ENCODE results near the gene NET1.
"Not testable (repeated sequence)": the region's sequence is repeated elsewhere in the genome, so short reads cannot be mapped to it uniquely, and the experiment has no call there.

Gene NET1

DNA sequence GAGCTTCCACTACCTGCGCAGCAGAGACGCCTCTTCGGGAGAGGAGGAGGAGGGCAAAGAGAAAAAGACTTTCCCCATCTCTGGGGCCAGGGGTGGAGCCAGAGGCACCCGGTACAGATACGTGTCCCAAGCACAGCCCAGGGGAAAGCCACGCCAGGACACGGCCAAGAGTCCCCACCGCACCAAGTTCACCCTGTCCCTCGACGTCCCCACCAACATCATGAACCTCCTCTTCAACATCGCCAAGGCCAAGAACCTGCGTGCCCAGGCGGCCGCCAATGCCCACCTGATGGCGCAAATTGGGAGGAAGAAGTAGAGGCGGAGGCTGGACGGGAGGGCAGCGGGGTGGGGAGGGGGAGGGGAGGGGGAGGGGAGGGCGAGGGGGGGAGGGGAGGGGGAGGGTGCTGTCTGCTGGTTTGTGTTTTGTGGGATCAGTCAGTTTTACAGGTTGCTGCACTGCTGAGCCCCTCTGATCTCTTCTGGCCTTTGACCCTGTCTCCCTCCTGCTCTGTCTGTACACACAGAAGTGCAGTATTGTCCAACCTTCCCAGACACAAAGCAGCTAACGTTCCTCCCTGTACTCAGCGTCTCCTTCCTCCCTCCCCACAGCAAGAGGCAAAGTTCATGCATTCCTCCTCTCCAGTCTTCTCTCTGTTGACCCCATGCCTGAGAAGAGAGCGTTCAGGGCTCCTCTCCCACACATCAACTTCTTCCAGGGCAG, 38.3 kb upstream of the NET1 start:
- Histone ChIP-seq H3K27me3 (no peaks in the 10 kb centered on the region), H3K4me2 (peak overlapping the region in 9 of 11 experiments; percentile 15 to 84 (median 67); a peak in 16 of 22 replicates), H3K9me3 (replicated peaks in 1 of 11) (peaks cover 3 to 31% (median 16%) of the 10 kb centered on the region in 11 experiments), H3K9ac (0 out of 22 replicates have a peak overlapping the region, but pooled peaks of 2 of the 11 experiments have one; percentile 24 to 43), H3K27ac (no peak overlapping the region), H3K36me3 (no peaks in the 10 kb centered on the region), H4K20me1 (no peaks in the 10 kb centered on the region), H3K4me1 (peaks cover 0 to 31% (median 22%) of the 10 kb centered on the region in 10 experiments; a peak in 17 of 20 replicates), H3K4me3 (no peak overlapping the region)
- no peak for TF ChIP-seq Cebpa-rat (IDR thresholded peaks at IDR 0.05)

DNA sequence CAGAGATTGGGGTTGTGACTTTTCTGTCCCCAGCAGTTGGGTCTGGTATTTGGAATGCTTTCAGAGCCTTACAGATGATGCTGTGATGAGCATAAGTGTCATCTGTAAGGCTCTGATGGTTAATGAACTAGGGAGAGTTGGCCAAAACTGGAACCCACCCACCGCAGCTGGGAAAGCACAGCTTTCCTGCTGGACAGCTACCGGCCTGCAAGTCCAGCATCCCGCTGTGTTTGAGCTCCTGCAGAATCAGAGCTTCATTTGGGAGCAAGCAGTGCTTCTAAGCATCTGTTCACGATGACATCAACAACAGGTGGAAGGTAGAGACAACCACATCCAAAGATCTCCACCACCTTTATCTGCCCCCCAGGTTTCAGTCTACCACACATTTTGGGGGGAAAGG, 35.9 kb upstream of the NET1 start:
- Histone ChIP-seq H3K27ac (no peak overlapping the region), H3K36me3 (no peaks in the 10 kb centered on the region), H3K9me3 (replicated peaks in 1 of 11) (peaks cover 11 to 31% (median 16%) of the 10 kb centered on the region in 11 experiments), H3K27me3 (no peaks in the 10 kb centered on the region), H3K4me3 (no peak overlapping the region), H3K4me2 (no peak overlapping the region), H4K20me1 (no peaks in the 10 kb centered on the region), H3K9ac (no peak overlapping the region), H3K4me1 (peaks cover 0 to 30% (median 22%) of the 10 kb centered on the region in 10 experiments; a peak in 17 of 20 replicates)
- TF ChIP-seq Cebpa-rat (IDR thresholded peaks at IDR 0.05), result no peak

DNA sequence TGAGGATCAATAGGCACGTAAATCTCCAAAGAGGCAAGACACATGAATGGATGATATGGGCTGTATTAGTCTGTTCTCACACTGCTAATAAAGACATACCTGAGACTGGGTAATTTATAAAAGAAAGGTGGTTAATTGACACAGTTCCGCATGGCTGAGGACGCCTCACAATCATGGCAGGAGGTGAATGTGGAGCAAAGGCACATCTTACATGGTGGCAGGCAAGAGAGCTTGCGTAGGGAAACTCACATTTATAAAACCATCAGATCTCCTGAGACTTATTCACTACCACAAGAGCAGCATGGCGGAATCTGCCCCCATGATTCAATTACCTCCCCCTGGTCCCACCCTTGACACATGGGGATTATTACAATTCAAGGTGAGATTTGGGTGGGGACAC, 33.2 kb upstream of the NET1 start:
- not testable (repeated sequence) for H3K4me3 ChIP-seq, H3K27me3 ChIP-seq, H3K4me2 ChIP-seq, H3K4me1 ChIP-seq, H4K20me1 ChIP-seq, H3K27ac ChIP-seq, H3K9ac ChIP-seq, H3K36me3 ChIP-seq
- H3K9me3 ChIP-seq (replicated peaks in 1 of 11), result peaks cover 11 to 23% (median 15%) of the 10 kb centered on the region in 11 experiments

DNA sequence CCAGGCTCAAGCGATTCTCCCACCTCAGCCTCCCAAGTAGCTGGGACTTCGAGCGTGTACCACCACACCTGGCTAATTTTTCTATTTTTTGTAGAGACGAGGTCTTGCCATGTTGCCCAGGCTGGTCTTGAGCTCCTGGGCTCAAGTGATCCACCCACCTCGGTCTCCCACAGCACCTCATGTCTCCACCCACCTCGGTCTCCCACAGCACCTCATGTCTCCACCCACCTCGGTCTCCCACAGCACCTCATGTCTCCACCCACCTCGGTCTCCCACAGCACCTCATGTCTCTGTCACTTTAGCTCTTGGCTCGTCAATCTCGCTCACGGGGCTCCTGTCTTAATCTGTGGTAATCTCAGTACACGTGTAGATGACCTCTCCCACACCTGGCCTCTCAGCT, 32.0 kb upstream of the NET1 start:
- H3K27me3 ChIP-seq, H3K27ac ChIP-seq, H3K36me3 ChIP-seq, H4K20me1 ChIP-seq, H3K4me3 ChIP-seq, H3K4me1 ChIP-seq, H3K9ac ChIP-seq, H3K4me2 ChIP-seq: not testable (repeated sequence)
- H3K9me3 ChIP-seq (replicated peaks in 1 of 11), result peaks cover 4 to 15% (median 8%) of the 10 kb centered on the region in 11 experiments; a peak in 19 of 22 replicates

DNA sequence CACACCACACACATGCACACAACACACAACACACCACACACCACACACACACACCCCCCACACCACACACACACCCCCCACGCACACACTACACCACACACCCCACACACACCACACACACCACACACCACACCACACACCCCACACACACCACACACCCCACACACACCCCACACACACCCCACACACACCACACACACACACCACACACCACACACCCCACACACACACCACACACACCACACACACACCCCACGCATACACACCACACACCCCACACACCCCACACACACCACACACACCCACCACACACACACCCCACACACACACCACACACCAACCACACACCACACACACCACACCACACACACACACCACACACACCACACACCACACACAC, 31.2 kb upstream of the NET1 start:
- no peak overlapping the region for H3K4me2 ChIP-seq
- peaks cover 0 to 4% (median 0%) of the 10 kb centered on the region in 10 experiments; a peak in 1 of 20 replicates for H3K4me1 ChIP-seq
- H3K27ac ChIP-seq, result no peak overlapping the region
- H4K20me1 ChIP-seq, result no peaks in the 10 kb centered on the region
- no peaks in the 10 kb centered on the region for H3K36me3 ChIP-seq
- TF ChIP-seq Cebpa-rat (IDR thresholded peaks at IDR 0.05), result no peak
- peaks cover 4 to 15% (median 8%) of the 10 kb centered on the region in 11 experiments; a peak in 19 of 22 replicates for H3K9me3 ChIP-seq (replicated peaks in 1 of 11)
- H3K4me3 ChIP-seq, result no peak overlapping the region
- H3K9ac ChIP-seq, result no peak overlapping the region
- H3K27me3 ChIP-seq, result no peaks in the 10 kb centered on the region

DNA sequence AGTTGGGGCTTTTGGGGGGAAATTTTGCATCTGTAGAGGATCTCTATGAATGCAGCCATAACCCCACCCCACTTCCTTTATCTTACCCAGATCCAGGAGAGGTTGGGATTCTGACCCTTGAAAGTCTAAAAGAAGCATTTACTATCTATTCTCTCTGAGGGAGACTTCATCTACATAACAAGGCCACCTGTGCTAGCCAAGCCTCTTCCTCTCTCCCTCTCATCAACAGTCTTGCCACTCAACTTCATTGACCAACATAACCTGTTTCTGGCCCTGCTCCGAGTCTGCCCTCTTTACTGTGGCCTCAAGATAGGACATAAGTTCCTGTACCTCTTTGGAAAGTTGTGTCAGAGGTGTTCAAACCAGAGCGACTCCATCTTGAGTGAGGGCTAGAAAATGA, 27.1 kb upstream of the NET1 start:
- H3K36me3 ChIP-seq, result no peaks in the 10 kb centered on the region
- no peak for TF ChIP-seq Cebpa-rat (IDR thresholded peaks at IDR 0.05)
- H4K20me1 ChIP-seq, result no peaks in the 10 kb centered on the region
- no peak overlapping the region for H3K27ac ChIP-seq
- H3K4me1 ChIP-seq, result peaks cover 0 to 4% (median 0%) of the 10 kb centered on the region in 10 experiments; a peak in 1 of 20 replicates
- H3K4me2 ChIP-seq, result no peak overlapping the region
- peaks cover 15 to 26% (median 18%) of the 10 kb centered on the region in 11 experiments for H3K9me3 ChIP-seq (replicated peaks in 1 of 11)
- no peaks in the 10 kb centered on the region for H3K27me3 ChIP-seq
- no peak overlapping the region for H3K4me3 ChIP-seq
- H3K9ac ChIP-seq, result no peak overlapping the region

DNA sequence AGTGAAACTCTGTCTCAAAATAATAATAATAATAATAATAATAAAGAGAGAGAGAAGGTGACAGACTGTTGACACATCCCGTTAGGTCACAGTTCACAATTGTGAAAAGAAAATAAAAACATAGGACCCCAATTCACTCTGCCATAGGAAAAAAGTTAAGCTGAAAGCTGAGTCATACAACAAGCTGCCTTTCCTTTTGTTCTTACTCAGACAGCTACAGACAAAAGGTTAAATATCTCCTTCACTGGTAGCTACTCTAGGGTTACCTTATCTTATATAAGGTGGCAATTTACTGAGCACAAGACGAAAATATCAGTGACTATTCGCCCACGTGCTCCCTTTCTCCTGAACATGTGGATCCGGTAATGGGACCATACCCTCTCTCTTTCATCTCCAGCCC, 25.2 kb upstream of the NET1 start:
- no peaks in the 10 kb centered on the region for H3K36me3 ChIP-seq
- no peak overlapping the region for H3K9ac ChIP-seq
- no peak for TF ChIP-seq Cebpa-rat (IDR thresholded peaks at IDR 0.05)
- H3K9me3 ChIP-seq (replicated peaks in 1 of 11), result peaks cover 32 to 40% (median 35%) of the 10 kb centered on the region in 11 experiments
- H3K4me2 ChIP-seq, result no peak overlapping the region
- no peak overlapping the region for H3K27ac ChIP-seq
- H3K4me3 ChIP-seq, result no peak overlapping the region
- H3K27me3 ChIP-seq, result no peaks in the 10 kb centered on the region
- no peaks in the 10 kb centered on the region for H4K20me1 ChIP-seq
- peaks cover 0 to 4% (median 0%) of the 10 kb centered on the region in 10 experiments; a peak in 1 of 20 replicates for H3K4me1 ChIP-seq

DNA sequence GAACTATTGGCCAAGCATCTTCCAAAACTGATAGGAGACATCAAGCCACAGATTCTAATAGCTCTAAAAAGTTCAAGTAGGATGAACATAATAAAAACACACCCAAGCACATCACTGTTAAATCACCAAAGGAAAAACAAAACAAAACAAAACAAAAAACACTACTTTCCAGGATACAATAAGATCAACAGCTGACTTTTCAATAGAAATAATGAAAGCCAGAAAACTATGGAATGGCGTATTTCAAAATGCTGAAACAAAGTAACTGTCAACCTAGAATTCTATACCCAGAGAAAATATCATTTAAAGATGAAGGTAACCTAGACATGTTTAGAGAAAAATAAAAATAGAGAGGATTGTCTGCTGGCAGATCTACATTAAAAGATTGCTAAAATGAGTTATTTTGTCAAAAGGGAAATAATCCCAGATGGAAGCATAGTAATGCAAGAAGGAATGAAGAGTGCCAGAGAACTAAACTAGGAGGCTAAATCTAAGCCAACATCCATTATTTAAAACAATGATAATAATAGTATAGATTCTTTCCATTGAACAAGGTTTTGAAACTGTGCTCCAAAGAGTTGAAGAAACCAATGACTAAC, 21.7 kb upstream of the NET1 start:
- Histone ChIP-seq H4K20me1 (no peaks in the 10 kb centered on the region), H3K4me2 (no peak overlapping the region), H3K36me3 (no peaks in the 10 kb centered on the region), H3K9ac (no peak overlapping the region), H3K27me3 (no peaks in the 10 kb centered on the region), H3K4me3 (no peak overlapping the region; a peak in 1 of 20 replicates), H3K27ac (no peak overlapping the region), H3K4me1 (no peaks in the 10 kb centered on the region), H3K9me3 (replicated peaks in 1 of 11) (peaks cover 32 to 43% (median 39%) of the 10 kb centered on the region in 11 experiments)
- no peak for TF ChIP-seq Cebpa-rat (IDR thresholded peaks at IDR 0.05)

DNA sequence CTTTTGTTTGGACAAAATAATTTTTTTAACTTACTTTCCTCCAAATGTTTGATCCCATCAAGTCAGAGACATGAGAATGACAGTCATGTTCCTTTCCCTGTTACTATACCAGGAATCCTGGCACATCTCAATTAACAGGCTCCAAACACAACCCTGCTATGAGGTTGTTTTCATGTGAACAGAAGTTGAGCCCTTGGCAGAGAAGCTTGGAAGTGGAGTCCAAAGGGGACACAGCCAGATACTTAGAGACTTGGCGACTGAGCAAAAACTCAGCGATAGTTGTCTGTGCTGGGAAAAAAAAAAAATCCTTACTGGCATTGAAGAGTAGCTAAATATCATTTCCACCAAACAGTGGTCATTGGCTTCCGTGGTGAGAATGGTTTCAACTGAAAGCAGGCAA, 20.6 kb upstream of the NET1 start:
- peaks cover 32 to 43% (median 39%) of the 10 kb centered on the region in 11 experiments for H3K9me3 ChIP-seq (replicated peaks in 1 of 11)
- no peaks in the 10 kb centered on the region for H4K20me1 ChIP-seq
- H3K36me3 ChIP-seq, result no peaks in the 10 kb centered on the region
- no peak overlapping the region for H3K27ac ChIP-seq
- no peak for TF ChIP-seq Cebpa-rat (IDR thresholded peaks at IDR 0.05)
- no peak overlapping the region for H3K4me3 ChIP-seq
- H3K27me3 ChIP-seq, result no peaks in the 10 kb centered on the region
- no peak overlapping the region for H3K4me2 ChIP-seq
- H3K4me1 ChIP-seq, result no peaks in the 10 kb centered on the region
- no peak overlapping the region for H3K9ac ChIP-seq

DNA sequence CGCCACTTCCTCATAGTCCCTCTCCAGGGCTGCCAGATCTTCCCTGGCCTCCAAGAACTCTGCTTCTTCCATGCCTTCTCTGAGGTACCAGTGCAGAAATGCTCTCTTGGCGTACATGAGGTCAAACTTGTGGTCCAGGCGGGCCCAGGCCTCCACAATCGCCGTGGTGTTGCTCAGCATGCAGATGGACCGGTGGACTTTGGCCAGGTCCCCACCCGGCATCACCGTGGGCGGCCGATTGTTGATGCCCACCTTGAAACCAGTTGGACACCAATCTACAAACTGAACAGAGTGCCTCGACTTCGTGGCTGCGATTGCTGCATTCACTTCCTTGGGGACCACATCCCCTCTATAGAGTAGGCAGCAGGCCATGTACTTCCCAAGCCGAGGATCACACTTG, 18.8 kb upstream of the NET1 start:
- Histone ChIP-seq H3K9me3 (replicated peaks in 1 of 11) (peaks cover 32 to 40% (median 39%) of the 10 kb centered on the region in 11 experiments), H3K27me3 (no peaks in the 10 kb centered on the region), H3K27ac (no peak overlapping the region), H3K4me3 (no peak overlapping the region), H3K4me2 (no peak overlapping the region), H3K36me3 (no peaks in the 10 kb centered on the region), H3K4me1 (peaks cover 0 to 9% (median 4%) of the 10 kb centered on the region in 10 experiments; a peak in 10 of 20 replicates), H3K9ac (no peak overlapping the region), H4K20me1 (no peaks in the 10 kb centered on the region)
- TF ChIP-seq Cebpa-rat (IDR thresholded peaks at IDR 0.05), result no peak
